Right lobe of liver (tissue), 4 donors: ENCODE results near the gene SBSN.

Source experiments
- POLR2A ChIP-seq: fragments of 450-650 bp; IDR thresholded peaks from one replicate; pipeline ENCODE4 v1.6.1; 2017; ENCODE audit warnings: antibody characterized with exemption, mild to moderate bottlenecking
- TF ChIP-seq, protein P1 (sequence below), 4 donors: fragments of 200-600 bp in 3 of 4; fragments of 450-650 bp in 1 of 4; IDR thresholded peaks; one replicate each; pipeline versions ENCODE4 v1.5.1 to v1.8.0; 2016 to 2022; ENCODE audit warnings: antibody characterized with exemption in 4 of 4, mild to moderate bottlenecking in 2 of 4
- donor health status: DM: no; HTN: no; CAD: no.
- donor health status: DM: no; HTN: no; CAD: no.
- donor health status: DM: no; HTN: yes; CAD: no.

DNA sequence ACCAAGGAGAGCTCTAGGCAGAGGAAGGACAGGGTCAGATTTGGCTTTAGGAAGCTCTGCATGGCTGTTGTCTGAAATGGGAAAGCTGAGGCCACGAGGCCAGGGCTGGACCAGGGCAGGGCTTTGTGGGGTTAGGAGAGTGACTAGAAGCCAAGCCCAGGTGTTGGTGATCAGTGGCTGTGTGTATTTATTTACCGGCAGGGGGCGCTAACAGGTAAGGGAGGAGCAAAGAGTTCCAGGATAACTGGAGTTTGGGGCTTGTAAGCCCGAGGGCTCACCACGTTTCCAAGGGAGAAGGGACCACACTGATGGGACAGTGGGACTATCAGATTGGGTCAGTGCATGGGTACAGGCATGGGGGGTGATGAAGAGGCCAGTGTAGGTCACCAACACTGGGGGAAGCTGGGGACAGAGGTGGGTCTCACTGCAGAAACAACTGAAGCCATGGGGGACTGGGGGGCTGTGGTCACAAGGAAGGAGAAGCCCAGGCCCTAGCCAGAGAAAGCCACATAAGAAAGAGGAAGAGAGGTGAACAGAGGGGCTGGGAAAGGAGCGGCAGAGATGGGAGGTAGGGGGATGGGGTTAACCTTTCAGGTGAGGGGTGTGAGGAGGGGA is 21.2 kb upstream of the SBSN start:
- TF ChIP-seq, protein P1, sequence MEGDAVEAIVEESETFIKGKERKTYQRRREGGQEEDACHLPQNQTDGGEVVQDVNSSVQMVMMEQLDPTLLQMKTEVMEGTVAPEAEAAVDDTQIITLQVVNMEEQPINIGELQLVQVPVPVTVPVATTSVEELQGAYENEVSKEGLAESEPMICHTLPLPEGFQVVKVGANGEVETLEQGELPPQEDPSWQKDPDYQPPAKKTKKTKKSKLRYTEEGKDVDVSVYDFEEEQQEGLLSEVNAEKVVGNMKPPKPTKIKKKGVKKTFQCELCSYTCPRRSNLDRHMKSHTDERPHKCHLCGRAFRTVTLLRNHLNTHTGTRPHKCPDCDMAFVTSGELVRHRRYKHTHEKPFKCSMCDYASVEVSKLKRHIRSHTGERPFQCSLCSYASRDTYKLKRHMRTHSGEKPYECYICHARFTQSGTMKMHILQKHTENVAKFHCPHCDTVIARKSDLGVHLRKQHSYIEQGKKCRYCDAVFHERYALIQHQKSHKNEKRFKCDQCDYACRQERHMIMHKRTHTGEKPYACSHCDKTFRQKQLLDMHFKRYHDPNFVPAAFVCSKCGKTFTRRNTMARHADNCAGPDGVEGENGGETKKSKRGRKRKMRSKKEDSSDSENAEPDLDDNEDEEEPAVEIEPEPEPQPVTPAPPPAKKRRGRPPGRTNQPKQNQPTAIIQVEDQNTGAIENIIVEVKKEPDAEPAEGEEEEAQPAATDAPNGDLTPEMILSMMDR (IDR thresholded peaks at IDR 0.05) = peak; percentile 68 to 83 (median 76)
- no peak for TF ChIP-seq POLR2A
